GM18505 (cell line): Measurements from ENCODE around the gene PARL.
"Not testable (repeated sequence)": the region's sequence is repeated elsewhere in the genome, so short reads cannot be mapped to it uniquely, and the experiment has no call there.

Experiments
- ATAC-seq: cut with Tn5 transposase; IDR thresholded peaks from one replicate; pipeline ENCODE4 v1.9.1; 2021; ENCODE audit not compliant: unreplicated experiment
- POLR2A ChIP-seq: IDR thresholded peaks from 4 replicates; pipeline ENCODE4 v1.6.1; 2011; ENCODE audit warnings: borderline replicate concordance; ENCODE audit not compliant: insufficient read depth, insufficient read length; ENCODE audit errors: extremely low read depth

PARL gene

DNA sequence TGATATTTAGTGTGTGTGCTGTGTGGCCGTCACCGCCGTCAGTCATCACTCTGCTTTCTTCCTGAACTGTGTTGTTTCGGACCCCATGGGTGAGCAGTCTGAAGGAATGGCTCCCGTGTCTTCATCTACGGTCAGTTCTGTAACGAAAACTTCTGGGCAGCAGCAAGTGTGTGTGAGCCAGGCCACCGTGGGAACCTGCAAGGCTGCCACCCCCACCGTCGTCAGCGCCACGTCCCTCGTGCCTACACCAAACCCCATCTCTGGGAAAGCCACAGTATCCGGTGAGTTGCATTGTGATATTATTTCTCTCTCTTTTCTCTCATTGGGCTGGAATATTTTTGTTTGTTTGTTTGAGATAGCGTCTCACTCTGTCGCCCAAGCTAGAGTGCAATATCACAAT lies 94.0 kb downstream of the PARL start:
- ATAC-seq = no peak
- no peak for TF ChIP-seq POLR2A

DNA sequence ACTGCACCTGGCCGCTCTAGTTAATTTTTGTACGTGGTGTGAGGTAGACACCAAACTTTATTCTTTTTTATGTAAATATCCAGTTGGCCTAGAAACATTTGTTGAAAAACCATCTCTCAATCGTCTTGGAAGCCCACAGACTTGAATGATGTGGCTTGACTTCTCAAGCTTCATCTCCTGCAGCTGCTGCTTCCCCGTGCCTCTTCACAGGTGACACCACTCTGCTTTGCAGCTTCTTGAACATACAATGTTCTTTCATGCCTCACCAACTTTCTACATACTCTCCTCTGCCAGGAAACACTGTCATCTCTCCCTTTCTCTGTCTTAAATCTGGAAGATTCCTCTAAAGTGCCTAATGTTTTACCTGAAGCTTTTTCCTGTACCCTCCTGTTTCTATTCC lies 94.9 kb downstream of the PARL start:
- no peak for TF ChIP-seq POLR2A
- ATAC-seq = no peak

DNA sequence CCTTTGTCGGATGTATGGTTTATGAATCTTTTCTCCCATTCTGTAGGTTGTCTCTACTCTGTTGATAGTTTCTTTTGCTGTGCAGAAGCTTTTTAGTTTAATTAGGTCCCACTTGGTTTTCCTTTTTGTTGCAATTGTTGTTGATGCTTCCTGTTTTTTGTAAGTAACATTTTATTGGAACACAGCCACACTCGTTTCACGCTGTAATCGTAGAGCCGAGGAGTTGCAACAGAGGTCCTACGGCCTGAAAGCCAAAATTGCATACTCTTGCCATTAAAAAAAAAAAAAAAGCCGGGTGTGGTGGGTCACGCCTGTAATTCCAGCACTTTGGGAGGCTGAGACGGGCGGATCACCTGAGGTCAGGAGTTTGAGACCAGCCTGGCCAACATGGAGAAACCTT lies 100.2 kb downstream of the PARL start:
- ATAC-seq = not testable (repeated sequence)

DNA sequence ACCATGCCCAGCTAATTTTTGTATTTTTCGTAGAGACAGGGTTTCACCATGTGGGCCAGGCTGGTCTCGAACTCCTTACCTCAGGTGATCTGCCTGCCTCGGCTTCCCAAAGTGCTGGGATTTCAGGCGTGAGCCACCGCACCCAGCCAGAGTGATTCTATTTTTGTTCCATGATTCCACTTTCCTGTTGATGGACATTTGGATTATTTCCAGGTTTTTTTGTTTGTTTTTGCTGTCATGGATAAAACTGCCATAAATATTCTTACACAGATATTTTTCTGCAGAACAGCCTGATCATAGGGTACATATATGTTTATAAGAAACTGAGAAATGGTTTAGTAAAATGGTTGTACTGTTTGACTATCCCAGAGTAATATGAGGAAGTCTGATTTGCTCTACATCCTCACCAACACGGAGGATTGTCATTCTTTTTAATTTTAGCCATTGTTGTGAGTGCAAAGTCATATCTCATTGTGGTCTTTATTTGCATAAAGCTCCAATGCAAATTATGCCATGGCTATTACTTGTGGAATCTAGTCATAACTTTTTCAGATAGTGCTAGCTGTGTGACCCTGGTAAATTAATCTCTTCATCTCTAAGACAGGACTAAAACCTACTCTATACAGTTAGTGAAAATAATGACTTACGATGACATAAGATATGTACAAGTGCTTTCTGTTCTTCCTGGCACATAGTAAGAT lies 102.0 kb downstream of the PARL start:
- no peak for TF ChIP-seq POLR2A
- no peak for ATAC-seq

DNA sequence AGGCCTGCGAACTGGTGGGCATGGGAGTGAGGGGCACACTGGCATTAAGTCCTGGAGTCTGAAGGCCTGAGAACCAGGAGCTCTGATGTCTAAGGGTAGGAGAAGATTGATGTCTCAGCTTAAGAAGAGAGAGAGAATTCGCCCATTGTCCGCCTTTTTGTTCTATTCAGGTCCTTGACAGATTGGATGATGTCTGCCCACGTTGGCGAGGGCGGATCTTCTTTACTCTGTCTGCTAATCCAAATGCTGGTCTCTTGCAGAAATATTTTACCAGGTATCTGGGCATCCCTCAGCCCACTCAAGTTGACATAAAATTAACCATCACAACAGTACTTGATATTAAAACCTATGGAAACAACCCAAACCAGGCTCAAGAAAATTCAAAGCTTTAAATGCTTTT lies 103.4 kb downstream of the PARL start:
- TF ChIP-seq POLR2A = no peak
- no peak for ATAC-seq

DNA sequence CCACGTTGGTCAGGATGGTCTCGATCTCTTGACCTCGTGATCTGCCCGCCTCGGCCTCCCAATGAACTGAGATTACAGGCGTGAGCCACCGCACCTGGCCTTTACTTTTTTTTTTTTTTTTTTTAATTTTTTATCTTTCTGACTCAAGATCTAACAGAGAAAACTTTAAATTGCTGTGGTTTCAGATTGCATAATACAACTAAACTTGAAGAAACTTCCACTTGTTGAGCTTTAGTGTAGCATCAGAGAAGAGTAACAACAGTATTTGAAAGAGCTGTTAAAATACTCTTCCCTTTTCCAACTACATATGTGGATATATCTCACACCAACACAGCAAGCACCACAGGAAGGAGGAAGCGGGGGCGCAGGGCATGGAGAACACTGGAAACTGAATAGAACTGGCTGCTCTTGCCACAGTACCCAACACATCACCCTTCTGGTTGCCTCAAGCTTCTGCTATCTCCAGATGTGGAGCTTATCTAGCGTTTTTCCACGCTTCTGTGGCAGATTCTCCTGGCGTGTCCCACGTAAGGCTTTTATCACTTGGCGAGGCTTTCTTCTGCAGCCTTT lies 104.7 kb downstream of the PARL start:
- no peak for ATAC-seq
- no peak for TF ChIP-seq POLR2A
